Endometrial microvascular endothelial cells (primary cell): Measurements from ENCODE around the gene KLHL18. TPM values are rescaled to one million over a fixed set of nuclear protein-coding genes. Genes with fewer than 3 reads are reported as not detected.
"Not testable (repeated sequence)": the region's sequence is repeated elsewhere in the genome, so short reads cannot be mapped to it uniquely, and the experiment has no call there.

Experiments
- in situ Hi-C: cut with HindIII; loops from 2 replicates; pipeline ENCODE4 v1.10.0; 2017; ENCODE audit warnings: low sequenced_read_pairs, low pct_unique_long_range_greater_than_20kb; ENCODE audit errors: inconsistent ontology term
- total RNA-seq: library from RNA; depleted of rRNA; stranded (reverse); fragments of >200 nt; gene quantifications from one replicate; pipeline ENCODE4 v1.2.3, GENCODE V29; 2015; ENCODE audit errors: inconsistent ontology term

KLHL18 gene
- total RNA-seq, 1 donor from 2014 or later, result 37.4 TPM

DNA sequence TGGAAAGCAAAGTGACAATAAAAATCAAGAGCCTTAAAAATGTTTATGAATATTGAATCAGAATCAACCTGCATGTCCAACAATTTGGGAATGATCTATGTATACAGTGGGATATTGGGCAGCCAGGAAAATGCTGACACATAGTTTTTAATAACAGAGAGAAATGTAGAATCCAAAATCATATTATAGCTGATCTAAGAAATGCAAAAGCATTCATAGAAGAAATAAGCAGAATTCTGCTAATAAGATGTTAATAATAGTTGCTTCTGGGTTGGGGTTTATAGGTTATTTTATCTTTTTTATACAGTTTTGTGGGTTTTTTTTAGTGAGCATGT is 15.3 kb upstream of the KLHL18 start:
- in situ Hi-C loops, result no loop called here

DNA sequence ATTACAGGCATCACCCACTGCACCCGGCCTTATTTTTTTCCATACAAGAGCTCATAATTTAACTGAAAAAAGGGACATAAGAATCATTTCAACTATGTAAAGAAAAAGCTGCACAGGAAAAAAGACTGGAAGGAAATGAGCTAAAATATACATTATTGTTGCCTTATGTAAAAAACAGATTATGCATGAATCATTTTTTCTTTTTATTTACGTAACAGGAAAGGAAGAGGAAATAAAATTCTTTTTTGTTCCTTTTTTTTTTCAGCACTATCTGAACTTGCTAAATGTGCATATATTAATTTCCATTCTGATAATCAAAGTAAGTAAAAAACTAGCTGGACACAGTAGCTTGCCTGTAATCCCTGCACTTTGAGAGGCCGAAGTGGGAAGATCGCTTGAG is 12.2 kb upstream of the KLHL18 start:
- in situ Hi-C loops, result no loop called here

DNA sequence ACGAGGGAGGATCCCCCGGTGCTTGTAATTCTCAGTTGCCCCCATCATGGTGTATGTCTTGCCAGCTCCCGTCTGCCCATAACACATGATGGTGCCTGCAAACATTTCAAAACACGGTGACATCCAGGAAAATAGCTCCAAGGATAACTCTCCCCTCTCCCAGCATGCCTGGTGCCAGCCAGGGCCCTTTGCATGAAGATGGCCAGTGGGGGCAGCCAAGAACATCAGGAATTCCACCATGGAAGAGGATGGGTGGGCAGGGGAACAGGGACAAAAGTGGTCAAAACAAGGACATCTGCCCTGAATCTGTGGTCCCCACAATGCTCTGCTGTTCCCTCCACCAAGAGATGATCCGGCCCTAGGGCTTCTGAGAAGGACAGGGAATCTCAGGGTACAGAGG is 9.2 kb upstream of the KLHL18 start:
- in situ Hi-C loops, result no loop called here

DNA sequence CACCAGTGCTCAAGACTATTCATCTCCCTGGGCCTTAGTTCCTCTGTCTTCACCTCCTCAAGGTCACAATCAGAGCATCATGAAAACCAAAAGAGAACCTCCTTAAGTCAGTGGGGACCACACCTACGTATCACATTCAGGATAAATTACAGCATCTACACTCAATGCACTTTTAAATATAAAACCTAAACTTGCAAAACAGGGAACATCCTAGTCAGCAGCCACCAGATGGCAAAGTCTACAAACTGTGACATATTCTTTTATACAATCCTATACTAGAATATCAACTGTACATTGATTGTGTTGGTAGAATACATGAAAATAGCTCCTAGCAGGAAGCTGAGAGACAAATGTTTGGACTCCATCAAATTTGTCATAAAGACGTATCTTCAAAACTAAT is 8.1 kb upstream of the KLHL18 start:
- in situ Hi-C loops, result no loop called here

DNA sequence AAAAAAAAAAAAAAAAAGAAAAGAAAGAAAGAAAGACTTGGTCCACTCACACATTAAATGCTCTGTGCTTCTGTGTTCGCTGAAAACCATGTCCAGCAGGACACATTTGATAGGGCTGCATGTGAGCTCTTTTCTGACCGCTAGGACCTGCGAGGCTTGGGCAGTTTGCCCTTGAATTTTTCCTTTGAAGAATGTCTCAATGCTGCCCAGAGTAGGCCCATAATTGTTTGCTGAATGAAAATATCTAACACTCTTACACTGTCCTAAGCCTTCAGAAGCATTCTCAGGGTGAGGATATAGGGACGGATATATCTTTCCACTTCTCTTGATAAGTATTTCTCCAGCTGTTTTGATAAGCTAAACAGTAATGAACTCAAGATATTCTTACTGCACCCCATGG is 6.2 kb upstream of the KLHL18 start:
- in situ Hi-C loops, result no loop called here

DNA sequence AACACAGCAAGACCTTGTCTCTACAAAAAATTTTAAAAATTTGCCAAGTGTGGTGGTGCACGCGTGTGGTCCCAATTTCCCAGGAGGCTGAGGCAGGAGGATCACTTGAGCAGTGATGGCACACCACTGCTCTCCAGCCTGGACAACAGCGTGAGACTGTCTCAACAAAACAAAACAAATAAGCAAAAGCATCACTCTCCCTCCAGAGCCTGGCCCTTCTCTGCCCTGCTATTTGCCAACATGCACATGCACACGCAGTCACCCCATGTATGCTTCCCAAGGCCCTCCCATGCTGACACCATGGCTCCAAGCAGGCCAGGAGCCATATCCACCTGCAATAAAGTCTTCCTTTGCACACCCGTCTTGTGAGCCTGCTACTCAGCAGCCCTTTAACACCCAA is 2.2 kb upstream of the KLHL18 start:
- in situ Hi-C loops, result no loop called here

DNA sequence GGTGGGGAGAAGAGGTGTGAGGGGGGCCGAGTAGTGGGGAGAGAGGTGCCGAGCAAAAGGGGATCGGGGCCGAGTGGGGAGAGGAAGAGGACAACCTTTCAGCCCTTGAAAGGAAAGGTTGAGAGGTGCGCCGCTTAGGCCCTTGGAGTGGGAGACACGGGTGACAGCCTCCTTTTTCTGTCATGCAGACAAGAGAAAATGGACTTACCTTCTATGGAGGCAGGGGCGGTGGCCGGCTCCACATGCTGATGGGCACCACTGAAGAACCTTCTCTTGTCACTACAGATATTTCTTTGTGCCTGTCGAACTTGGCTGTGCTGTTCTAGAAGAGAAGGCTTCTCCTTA is 421 bp downstream of the KLHL18 start:
- in situ Hi-C loops, result no loop called here

DNA sequence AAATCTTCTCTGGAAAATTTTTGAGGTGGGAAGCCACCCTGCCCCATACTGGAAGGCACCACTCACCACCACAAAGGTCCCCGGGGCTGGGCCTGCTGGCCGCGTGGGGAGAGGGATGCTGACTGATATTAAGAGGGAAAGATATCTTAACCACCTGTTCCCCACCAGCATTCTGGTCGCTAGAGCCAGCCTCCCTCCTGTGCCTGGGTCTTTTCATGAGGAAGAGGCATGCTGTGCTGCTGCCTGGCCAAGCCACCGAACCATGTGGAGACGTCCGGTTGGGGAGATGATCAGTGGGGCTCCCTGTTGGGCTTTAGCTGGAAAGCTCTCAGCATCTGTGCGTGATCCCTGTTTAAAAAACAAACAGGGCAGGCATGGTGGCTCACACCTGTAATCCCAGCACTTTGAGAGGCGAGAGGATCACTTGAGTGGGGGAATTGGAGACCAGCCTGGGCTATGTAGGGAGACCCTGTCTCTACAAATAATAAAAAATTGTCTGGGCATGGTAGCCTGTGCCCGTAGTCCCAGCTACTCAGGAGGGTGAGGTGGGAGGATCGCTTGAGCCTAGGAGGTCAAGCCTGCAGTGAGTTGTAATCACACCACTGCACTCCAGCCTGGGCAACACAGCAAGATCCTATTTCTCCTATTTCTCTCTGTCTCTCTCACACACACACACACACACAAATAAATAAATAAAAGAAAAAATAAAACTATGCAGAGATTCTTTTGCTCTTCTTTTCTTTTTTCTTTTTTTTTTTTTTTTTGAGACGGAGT is 1.0 kb downstream of the KLHL18 start:
- in situ Hi-C loops, result no loop called here

DNA sequence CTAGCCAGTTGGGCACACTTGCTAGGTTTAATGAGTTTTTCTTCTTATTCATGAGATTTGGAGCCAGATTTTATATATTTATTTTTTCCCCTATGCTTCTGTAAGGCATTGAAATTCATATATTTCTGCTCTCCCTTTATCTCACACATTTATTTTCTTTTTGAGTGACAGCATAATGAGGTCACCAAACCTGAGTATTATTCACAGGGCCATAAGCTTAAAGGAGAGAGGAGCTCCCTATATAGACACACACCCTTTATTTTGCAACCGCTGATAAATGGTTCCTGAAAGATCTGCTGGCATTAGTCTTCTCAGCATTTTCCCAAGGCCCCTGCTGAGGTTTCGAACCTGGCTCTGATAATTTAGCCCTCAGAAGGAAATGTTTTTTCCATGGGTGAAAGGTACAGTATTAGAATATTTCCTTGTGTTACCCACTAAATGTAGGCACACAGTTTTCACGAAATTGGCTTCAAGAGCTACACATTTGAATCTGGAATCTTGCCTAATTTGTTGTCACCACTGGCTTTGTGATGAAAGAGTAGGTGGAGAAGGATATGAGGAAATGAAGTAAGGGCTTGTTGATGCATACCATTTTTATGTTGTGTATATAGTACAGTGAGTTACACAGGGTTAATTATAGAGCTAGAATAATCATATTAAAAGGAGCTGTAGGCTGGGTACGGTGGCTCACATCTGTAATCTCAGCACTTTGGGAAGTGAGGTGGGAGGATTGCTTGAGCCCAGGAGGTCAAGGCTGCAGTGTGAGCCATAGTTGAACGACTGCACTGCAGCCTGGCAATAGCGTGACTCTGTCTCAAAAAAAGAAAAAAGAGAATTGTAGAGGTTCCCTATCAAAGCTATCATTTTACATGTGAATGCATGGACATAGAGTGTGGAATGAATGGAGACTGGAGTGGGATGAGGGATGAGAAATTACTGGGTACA is 6.5 kb downstream of the KLHL18 start:
- in situ Hi-C loops, result no loop called here

DNA sequence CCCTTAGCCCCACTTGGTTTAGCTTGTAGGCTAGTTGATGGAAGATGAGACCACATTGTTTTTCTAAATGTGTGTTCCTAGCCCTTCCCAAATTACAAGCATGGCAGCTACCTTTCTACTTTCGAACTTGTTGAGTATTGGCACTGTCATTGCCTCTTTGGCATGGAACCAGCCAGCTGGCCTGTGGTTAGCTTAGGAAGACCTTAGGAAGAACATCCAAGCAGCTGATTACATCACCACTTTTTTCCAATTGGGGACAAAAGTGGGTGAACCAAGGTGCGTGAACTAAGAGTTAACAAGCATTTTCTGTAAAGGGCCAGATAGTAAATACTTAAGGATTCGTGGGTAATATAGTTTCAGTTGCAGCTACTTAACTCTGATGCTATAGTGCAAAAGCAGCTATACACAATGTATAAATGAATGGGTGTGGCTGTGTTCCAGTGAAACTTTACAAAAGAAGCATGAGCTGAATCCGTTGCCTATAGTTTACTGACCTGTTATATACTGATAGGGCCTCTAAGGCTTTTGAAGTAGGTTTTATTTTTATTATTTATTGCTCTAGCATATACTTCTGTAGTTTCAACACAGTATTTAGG is 8.5 kb downstream of the KLHL18 start:
- in situ Hi-C loops, result no loop called here

DNA sequence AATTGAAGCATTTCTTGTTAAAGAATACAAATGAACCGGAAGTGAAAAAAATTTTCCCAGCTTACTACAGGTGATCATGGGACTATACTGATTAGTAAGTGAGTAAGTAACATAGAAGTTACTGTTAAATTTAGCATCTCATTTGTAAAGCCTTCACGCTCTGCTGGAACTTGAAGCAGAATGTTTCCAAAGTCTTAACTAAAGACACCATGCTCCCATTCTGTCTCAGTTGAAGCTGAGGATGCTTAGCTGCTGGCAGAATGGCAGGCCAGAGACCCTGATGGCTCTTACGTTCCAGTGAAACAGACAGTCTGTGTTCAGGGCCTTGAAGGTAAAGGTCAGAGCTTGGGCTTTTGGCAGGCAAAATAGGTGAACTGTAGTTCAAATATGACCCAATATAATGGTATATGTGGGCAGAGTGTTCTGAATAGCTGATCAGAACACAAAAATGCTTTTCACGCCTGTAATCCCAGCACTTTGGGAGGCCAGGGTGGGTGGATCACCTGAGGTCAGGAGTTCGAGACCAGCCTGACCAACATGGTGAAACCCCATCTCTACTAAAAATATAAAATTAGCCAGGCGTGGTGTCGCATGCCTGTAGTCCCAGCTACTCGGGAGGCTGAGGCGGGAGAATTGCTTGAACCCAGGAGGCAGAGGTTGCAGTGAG is 9.1 kb downstream of the KLHL18 start:
- in situ Hi-C loops, result not testable (repeated sequence)

DNA sequence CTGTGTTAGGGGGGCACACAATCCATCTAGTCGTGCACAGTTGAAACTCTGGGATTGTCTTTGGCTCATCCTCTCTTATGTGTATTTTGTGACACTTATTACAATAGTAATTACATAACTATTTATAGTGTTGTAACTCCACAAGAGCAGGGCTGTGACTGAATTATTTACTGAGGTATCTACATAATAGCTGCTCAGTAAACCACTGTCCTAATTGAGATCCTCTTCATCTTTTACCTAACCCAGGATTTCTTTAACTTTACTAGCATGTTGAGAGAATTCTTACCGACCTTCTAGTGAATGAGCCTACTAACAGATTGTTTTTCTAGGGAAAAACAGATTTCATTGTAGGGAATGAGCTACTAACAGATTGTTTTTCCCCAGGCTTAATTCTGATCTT is 11.1 kb downstream of the KLHL18 start:
- in situ Hi-C loops, result no loop called here

DNA sequence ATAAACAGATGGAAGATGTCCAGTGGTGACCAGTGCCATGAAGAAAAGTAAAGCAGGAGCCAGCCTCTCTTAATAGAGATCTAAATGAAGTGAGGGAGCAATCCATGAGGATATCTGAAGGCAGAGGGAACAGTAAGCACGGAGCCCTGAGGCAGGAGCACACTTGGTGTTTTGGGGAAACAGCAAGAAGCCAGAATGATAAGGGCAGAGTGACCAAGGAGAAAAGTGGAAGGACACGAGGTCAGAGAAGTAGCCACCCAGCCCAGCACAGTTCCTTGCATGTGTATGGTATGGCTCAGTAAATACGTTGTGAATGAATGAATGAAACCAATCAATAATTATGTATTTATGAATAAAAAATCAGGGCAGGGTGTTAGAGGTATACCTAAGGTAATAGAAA is 11.6 kb downstream of the KLHL18 start:
- in situ Hi-C loops, result no loop called here

DNA sequence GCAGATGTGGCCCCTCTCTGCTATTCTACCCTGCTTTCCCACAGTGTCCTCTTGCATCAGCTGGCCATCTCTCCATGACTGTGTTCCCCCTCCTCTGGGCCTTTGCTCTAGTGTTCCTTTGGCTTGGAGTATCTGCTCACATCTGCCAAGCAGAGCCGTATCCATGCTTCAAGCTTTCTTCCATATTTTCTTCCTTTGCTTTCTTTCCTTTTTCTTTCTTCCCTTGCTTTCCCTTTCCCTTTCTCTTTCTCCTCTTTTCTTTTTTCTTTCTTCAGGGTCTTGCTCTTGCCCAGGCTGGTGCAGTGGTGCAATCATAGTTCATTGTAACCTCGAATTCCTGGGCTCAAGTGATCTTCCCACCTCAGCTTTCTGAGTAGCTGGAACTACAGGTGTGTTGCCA is 12.6 kb downstream of the KLHL18 start:
- in situ Hi-C loops, result no loop called here

DNA sequence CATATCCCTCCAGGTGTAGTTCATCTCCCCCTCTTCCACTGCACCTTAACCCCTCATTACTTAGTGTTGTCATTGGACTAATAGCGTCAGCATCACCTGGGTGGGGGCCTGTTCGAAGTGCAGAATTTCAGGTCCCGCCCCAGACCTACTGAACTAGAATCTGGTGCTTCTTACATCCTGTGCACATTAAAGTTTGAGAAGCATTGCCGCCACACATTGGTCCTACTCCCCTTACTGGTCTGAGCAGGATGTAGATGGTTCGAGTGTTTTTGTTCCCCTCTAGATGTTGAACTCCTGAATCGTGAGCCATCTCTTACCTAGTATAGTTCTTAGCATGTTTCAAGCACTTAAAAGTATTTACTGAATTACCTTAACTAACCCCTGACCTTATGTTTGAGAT is 13.2 kb downstream of the KLHL18 start:
- in situ Hi-C loops, result no loop called here

DNA sequence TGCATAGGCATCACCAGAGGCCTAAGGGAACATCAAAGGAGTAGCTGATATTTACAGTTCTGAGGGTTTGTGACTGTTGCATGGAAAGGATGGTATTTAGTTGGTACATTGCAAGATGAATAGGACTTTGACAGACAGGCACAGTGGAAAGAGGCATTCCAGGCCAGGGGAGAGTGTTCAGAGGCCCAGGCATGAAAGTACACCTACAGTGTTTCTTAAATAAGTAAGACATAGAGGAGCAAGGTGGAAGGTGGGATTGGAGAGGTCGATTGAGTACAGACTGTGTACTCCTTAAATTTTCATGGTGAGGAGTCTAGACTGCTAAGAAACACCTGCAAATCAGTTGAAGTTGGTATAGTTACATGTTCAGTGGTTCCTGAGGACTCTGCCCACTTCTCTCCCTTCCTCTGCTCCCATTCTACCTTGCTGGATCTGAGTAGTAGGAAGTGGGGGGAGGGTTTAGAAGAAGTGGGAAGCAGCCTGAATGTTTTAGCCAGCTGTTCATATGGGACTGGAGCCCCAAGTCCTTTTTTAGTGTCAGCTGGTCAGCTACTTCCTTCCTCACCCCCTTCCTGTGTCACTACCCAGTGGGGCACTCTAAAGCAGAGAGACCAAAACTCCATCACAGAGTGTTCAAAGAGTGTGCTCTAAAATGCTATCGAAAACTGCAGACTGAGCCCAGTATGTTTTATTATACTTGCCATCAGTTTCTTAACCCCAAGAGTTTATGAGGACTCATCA is 14.0 kb downstream of the KLHL18 start:
- in situ Hi-C loops, result no loop called here

DNA sequence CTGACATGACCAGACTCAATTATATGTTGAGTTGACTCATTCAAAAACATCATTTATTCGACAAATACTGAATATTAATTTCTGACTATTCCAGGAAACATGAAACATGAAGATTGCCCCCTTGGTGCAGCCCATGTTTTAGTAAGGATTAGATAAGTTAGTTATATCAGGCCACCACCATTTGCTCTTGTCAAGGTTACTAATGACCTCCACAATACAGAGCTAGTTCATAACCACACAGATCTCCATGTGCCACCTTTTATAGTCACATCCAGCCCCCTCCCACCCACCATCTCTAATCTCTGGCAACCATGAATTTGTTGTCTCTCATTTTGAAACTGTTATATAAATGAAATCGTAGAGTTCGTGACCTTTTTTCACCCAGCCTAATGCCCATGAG is 15.7 kb downstream of the KLHL18 start:
- in situ Hi-C loops, result no loop called here

DNA sequence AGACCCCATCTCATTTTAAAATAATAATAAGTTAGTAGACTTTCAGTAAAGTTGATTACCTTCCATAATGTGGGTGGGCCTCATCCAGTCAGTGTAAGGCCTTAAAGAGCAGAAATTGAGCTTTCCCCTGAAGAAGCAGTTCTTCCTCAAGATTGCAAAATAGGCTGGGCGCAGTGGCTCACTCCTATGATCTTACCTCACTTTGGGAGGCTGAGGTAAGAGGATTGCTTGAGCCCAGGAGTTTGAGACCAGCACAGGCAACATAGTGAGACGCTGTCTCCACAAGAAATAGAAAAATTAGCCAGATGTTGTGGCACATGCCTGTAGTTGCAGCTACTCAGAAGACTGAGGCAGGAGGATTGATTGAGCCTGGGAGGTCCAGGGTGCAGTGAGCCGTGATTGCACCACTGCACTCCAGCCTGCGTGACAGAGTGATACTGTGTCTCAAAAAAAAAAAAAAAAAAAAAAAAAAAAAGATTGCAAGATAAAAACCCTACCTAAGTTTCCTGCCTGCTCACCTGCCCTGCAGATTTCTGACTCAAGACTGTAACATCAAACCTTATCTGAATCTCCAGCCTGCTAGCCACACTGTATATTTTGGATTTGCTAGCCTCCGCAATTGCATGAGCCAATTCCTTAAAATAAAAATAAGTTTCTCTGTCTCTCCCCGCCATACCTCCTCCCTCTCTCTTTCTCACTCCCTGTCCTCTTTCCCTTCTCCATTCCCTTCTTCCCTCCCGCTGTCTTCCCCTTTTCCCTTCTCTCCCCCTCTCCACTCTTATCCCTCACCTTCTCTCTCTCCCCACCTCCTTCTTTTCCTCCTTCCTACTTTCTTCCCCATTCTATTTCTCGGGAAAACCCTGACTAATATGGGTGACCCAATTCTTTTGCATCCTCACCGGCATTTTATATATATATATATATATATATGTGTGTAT is 16.9 kb downstream of the KLHL18 start:
- in situ Hi-C loops, result no loop called here
